ENCODE results near the gene FANCB.

FANCB gene

GRCh38 chrX:14832151-14832550 lies 40.7 kb downstream of the FANCB start:
- no peak for DNase-seq

GRCh38 chrX:14829643-14830042 lies 43.2 kb downstream of the FANCB start:
- no peak for DNase-seq

DNA sequence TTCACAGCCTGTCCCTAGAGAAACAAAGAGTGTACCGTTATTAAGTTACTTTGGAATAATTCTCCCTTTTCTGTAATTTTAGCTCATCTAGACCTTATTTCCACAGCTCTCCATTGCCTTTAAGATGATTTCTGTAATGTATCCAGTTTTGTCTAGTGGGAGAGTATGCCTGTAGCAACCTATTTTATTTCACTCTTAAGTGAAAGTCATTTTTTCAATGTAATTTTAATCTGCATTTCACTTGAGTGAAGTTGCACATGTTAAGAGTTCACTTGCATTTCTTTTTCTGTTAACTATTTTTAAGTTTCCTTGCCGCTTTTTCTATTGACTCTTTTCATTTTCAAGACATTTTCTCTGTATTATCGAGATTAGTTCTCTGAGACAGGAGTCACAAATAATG lies 46.5 kb downstream of the FANCB start:
- DNase-seq, result no peak

DNA sequence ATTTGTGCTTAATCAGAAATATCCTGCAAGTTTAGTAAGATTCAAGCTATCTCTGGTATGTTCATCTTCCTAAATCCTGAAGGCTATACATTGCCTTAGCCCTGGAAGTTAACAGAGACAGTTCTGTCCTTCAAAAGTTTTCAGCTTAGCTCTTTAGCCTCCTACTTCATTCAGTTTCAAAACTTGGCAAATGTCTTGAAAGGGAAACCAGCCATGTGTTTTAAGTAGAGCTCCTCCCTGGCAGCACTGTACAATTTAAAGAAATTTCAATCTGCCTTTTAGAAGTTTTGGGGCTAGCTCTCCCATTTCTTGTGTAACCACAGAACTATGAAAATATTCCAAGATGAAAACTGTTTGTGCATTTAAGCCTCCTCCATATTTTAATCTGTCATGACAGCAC lies 47.0 kb downstream of the FANCB start:
- DNase-seq, result no peak

GRCh38 chrX:14819769-14820168 lies 53.1 kb downstream of the FANCB start:
- DNase-seq, result no peak

DNA sequence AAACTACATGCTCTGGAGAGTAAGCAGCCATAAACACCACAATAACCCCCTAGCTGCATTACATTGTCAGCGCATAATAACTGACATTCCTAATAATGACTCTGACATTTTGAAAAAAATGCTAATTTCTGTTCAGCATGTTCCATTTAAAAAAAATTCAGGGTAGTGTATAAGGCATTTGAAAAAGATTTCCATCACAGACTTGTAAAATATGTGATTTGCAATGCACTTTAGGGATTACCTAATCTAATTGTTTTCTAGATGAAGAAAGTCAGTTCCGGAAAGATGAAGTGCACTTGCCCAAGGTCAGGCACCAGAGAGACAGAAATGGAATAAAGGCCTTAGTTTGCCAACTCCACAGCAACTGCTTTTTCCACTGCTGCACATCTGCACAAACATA lies 55.3 kb downstream of the FANCB start:
- no peak for DNase-seq

DNA sequence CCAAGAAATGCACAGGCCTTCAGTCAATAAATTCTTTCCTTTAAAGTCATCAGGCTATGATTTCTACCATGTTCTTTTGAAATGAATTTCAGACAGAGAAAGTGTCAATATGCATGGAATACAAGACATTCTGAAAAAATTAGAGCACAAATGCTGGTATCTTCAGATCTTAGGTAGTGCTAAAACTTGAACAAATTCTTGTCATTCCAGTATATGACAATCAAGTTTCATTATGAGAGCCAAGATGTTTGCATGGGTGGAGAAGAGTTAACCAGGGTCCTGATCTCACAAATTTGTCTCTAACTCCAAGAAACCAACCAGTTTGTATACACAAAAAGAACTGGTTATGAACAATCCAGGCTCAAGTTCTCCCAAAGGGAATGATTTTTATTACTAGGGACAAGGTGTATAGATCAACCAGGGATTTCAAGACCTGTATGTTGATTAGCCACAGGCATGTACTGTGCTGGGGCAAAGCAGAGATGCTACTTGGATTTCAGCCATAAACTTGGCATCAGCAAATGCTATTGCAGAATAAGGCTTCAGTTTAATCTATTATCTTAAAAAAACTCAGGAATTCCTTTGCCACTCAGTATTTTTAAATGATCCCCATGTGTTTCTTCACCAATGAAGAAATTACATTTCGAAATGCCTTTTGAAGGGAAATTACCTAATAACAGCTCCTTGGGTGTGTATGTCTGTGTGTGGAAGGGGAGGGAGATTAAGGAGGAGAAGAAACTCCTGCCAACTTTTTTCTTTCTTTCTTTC lies 69.7 kb downstream of the FANCB start:
- DNase-seq, result no peak

- DNase-seq, result no peak
Observed at GRCh38 chrX:14801136-14801535, 71.7 kb downstream of the FANCB start.

GRCh38 chrX:14798805-14799397 lies 74.0 kb downstream of the FANCB start:
- DNase-seq, result no peak

All from activated CD4-positive, alpha-beta T cell treated with anti-CD3 and anti-CD28 coated beads for 4 hours (primary cell).